HEK293 (cell line): ENCODE measurements around the gene GPSM1.

Source experiments
- CTCF ChIA-PET: fragments of 350-600 bp; formaldehyde crosslinking; extraction: SDS; loops from one replicate; lab custom pipeline; 2021; ENCODE audit warnings: antibody characterized with exemption; lab: Yijun Ruan, JAX
- POLR2A ChIA-PET: fragments of 300-600 bp; formaldehyde crosslinking; extraction: SDS; loops from one replicate; lab custom pipeline; 2020; ENCODE audit warnings: antibody characterized with exemption, inconsistent platforms; lab: Yijun Ruan, JAX
- H3K27ac ChIP-seq: fragments of 200-500 bp; sonication (Bioruptor generic); 2 replicates; pipeline ENCODE4 v1.5.1; 2014; ENCODE audit warnings: low read depth, low read length, control low read depth, inconsistent platforms; ENCODE audit errors: extremely low read depth
- H3K36me3 ChIP-seq, 2 experiments: fragments of 200-500 bp in 1 of 2; sonication (Bioruptor generic) in 1 of 2; 1 replicate in 1 of 2; 2 replicates in 1 of 2; pipeline ENCODE4 v1.5.1; 2014 to 2017; ENCODE audit warnings: inconsistent platforms in 2 of 2, low read length in 2 of 2; ENCODE audit not compliant: control insufficient read depth in 2 of 2, insufficient read depth in 1 of 2
- H3K4me1 ChIP-seq: fragments of 200-500 bp; sonication (Bioruptor generic); 2 replicates; pipeline ENCODE4 v1.5.1; 2014; ENCODE audit warnings: mild to moderate bottlenecking, low read length, inconsistent platforms; ENCODE audit not compliant: control insufficient read depth, insufficient read depth
- H3K4me3 ChIP-seq: 2 replicates; pipeline ENCODE4 v1.5.1; 2011; ENCODE audit warnings: low read depth, mild to moderate bottlenecking, control low read depth, low read length, moderate library complexity
- H3K9me3 ChIP-seq: fragments of 200-500 bp; sonication (Bioruptor generic); 2 replicates; pipeline ENCODE4 v1.5.1; 2014; ENCODE audit warnings: low read depth, low read length, inconsistent platforms; ENCODE audit not compliant: control insufficient read depth, insufficient read depth
- GLIS2 ChIP-seq: fragments of 450-650 bp; formaldehyde crosslinking; IDR thresholded peaks from 2 replicates; pipeline ENCODE4 v1.5.1; 2016; ENCODE audit warnings: missing biosample characterization, missing genetic modification characterization
- KLF1 ChIP-seq: fragments of 450-650 bp; formaldehyde crosslinking; IDR thresholded peaks from 2 replicates; pipeline ENCODE4 v1.5.1; 2016; ENCODE audit warnings: missing biosample characterization, missing genetic modification characterization
- KLF7 ChIP-seq: fragments of 450-650 bp; formaldehyde crosslinking; IDR thresholded peaks from 2 replicates; pipeline ENCODE4 v1.5.1; 2016; ENCODE audit warnings: missing biosample characterization, missing genetic modification characterization, borderline replicate concordance
- KLF9 ChIP-seq: fragments of 450-650 bp; formaldehyde crosslinking; IDR thresholded peaks from 2 replicates; pipeline ENCODE4 v1.5.1; 2016; ENCODE audit warnings: missing biosample characterization, missing genetic modification characterization, low read depth
- MYNN ChIP-seq: fragments of 450-650 bp; formaldehyde crosslinking; IDR thresholded peaks from 2 replicates; pipeline ENCODE4 v1.5.1; 2016; ENCODE audit warnings: missing biosample characterization, missing genetic modification characterization, borderline replicate concordance
- SCRT1 ChIP-seq: fragments of 450-650 bp; formaldehyde crosslinking; IDR thresholded peaks from 2 replicates; pipeline ENCODE4 v1.5.1; 2016; ENCODE audit warnings: missing biosample characterization, missing genetic modification characterization, borderline replicate concordance
- SCRT2 ChIP-seq: fragments of 450-650 bp; formaldehyde crosslinking; IDR thresholded peaks from 2 replicates; pipeline ENCODE4 v1.5.1; 2016; ENCODE audit warnings: missing biosample characterization, missing genetic modification characterization
- YY2 ChIP-seq: fragments of 450-650 bp; formaldehyde crosslinking; IDR thresholded peaks from 2 replicates; pipeline ENCODE4 v1.5.1; 2016; ENCODE audit warnings: missing biosample characterization, missing genetic modification characterization
- ZNF138 ChIP-seq: fragments of 450-650 bp; formaldehyde crosslinking; IDR thresholded peaks from 2 replicates; pipeline ENCODE4 v1.5.1; 2016; ENCODE audit warnings: missing biosample characterization, missing genetic modification characterization, borderline replicate concordance
- ZNF140 ChIP-seq: fragments of 450-650 bp; formaldehyde crosslinking; IDR thresholded peaks from 2 replicates; pipeline ENCODE4 v1.5.1; 2016; ENCODE audit warnings: missing biosample characterization, missing genetic modification characterization
- ZNF184 ChIP-seq: fragments of 450-650 bp; IDR thresholded peaks from 2 replicates; pipeline ENCODE4 v1.5.1; 2018; ENCODE audit warnings: missing biosample characterization, mild to moderate bottlenecking, missing genetic modification characterization
- ZNF2 ChIP-seq: fragments of 450-650 bp; formaldehyde crosslinking; IDR thresholded peaks from 2 replicates; pipeline ENCODE4 v1.5.1; 2016; ENCODE audit warnings: missing biosample characterization, missing genetic modification characterization
- ZNF221 ChIP-seq: fragments of 450-650 bp; formaldehyde crosslinking; IDR thresholded peaks from 2 replicates; pipeline ENCODE4 v1.5.1; 2017; ENCODE audit warnings: missing biosample characterization, missing genetic modification characterization, borderline replicate concordance
- ZNF274 ChIP-seq, 2 experiments: fragments of 200-500 bp in 1 of 2; fragments of 450-650 bp in 1 of 2; sonication (Bioruptor generic) in 1 of 2; formaldehyde crosslinking in 1 of 2; IDR thresholded peaks; 2 replicates each; pipeline versions ENCODE4 v1.5.1 to v1.6.1; 2014 to 2016; ENCODE audit warnings: borderline replicate concordance in 1 of 2, inconsistent platforms in 1 of 2, low read length in 1 of 2, missing biosample characterization in 1 of 2, missing genetic modification characterization in 1 of 2
- ZNF335 ChIP-seq: fragments of 450-650 bp; formaldehyde crosslinking; conservative IDR thresholded peaks from 2 replicates; pipeline ENCODE4 v1.5.1; 2016; ENCODE audit warnings: missing biosample characterization, missing genetic modification characterization
- ZNF350 ChIP-seq: fragments of 450-650 bp; formaldehyde crosslinking; IDR thresholded peaks from 2 replicates; pipeline ENCODE4 v1.5.0; 2017; ENCODE audit warnings: missing biosample characterization, mild to moderate bottlenecking, missing genetic modification characterization
- ZNF366 ChIP-seq: fragments of 450-650 bp; formaldehyde crosslinking; conservative IDR thresholded peaks from 2 replicates; pipeline ENCODE4 v1.5.1; 2016; ENCODE audit warnings: missing biosample characterization, missing genetic modification characterization
- ZNF426 ChIP-seq: fragments of 450-650 bp; formaldehyde crosslinking; IDR thresholded peaks from 2 replicates; pipeline ENCODE4 v1.5.1; 2017; ENCODE audit warnings: missing biosample characterization, missing genetic modification characterization, mild to moderate bottlenecking, inconsistent platforms, moderate library complexity
- ZNF473 ChIP-seq: fragments of 450-650 bp; formaldehyde crosslinking; IDR thresholded peaks from 2 replicates; pipeline ENCODE4 v1.5.1; 2017; ENCODE audit warnings: missing biosample characterization, missing genetic modification characterization
- ZNF529 ChIP-seq: fragments of 450-650 bp; formaldehyde crosslinking; IDR thresholded peaks from 2 replicates; pipeline ENCODE4 v1.5.1; 2017; ENCODE audit warnings: missing genetic modification characterization, missing biosample characterization; ENCODE audit not compliant: insufficient replicate concordance
- ZNF701 ChIP-seq: fragments of 450-650 bp; formaldehyde crosslinking; IDR thresholded peaks from 2 replicates; pipeline ENCODE4 v1.5.1; 2016; ENCODE audit warnings: missing biosample characterization, missing genetic modification characterization
- TF ChIP-seq, protein P1 (sequence below): fragments of 450-650 bp; formaldehyde crosslinking; IDR thresholded peaks from 2 replicates; pipeline ENCODE4 v1.5.1; 2016; ENCODE audit warnings: missing biosample characterization, missing genetic modification characterization, borderline replicate concordance
- TF ChIP-seq, protein P2 (sequence below): fragments of 450-650 bp; formaldehyde crosslinking; IDR thresholded peaks from 2 replicates; pipeline ENCODE4 v1.5.1; 2017; ENCODE audit warnings: missing biosample characterization, missing genetic modification characterization

Gene GPSM1

DNA sequence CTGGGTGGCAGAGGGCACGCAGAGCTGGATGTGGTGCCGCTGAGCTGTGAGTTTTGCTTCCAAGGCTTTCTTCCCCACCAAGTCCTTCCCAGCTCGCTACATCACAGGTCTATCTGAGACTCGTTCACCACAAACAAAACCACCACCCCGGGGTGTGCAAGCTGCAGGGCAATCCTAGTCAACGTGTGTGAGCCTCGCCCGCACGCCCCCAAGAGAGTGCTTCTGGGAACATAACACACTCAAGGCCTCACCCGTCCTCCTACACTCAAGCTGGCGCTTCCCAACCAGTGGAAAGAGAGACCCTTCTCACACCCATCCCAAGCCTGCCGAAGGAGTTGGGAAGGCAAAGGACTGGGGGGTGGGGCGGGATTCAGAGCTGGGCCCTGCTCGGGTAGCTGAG lies 62.1 kb downstream of the GPSM1 start:
- H3K9me3 ChIP-seq: no peaks in the 10 kb centered on the region
- CTCF ChIA-PET: interaction anchor here (1.2 to 5.1 kb wide), 3 partner anchors 12 to 50 kb away, joined by 4 to 23 read pairs (median 8); partner anchors contain the start of gene DNLZ
- no peaks in the 10 kb centered on the region for H3K4me1 ChIP-seq
- POLR2A ChIA-PET: interaction anchor here (0.6 to 2.0 kb wide), 5 partner anchors 8 to 266 kb away, joined by 3 to 8 read pairs (median 4); no protein-coding TSS in a partner anchor
- no peak overlapping the region for H3K27ac ChIP-seq
- peaks cover 16 to 92% of the 10 kb centered on the region in 2 experiments for H3K36me3 ChIP-seq
- no peak overlapping the region for H3K4me3 ChIP-seq
- TF ChIP-seq ZNF529 (tag by site-specific recombination) (no peak), KLF1 (tag by site-specific recombination) (peak; percentile 86), ZNF335 (tag by site-specific recombination) (no peak), KLF9 (tag by site-specific recombination) (no peak), GLIS2 (tag by site-specific recombination) (no peak), ZNF701 (tag by site-specific recombination) (no peak)
- TF ChIP-seq, protein P1, sequence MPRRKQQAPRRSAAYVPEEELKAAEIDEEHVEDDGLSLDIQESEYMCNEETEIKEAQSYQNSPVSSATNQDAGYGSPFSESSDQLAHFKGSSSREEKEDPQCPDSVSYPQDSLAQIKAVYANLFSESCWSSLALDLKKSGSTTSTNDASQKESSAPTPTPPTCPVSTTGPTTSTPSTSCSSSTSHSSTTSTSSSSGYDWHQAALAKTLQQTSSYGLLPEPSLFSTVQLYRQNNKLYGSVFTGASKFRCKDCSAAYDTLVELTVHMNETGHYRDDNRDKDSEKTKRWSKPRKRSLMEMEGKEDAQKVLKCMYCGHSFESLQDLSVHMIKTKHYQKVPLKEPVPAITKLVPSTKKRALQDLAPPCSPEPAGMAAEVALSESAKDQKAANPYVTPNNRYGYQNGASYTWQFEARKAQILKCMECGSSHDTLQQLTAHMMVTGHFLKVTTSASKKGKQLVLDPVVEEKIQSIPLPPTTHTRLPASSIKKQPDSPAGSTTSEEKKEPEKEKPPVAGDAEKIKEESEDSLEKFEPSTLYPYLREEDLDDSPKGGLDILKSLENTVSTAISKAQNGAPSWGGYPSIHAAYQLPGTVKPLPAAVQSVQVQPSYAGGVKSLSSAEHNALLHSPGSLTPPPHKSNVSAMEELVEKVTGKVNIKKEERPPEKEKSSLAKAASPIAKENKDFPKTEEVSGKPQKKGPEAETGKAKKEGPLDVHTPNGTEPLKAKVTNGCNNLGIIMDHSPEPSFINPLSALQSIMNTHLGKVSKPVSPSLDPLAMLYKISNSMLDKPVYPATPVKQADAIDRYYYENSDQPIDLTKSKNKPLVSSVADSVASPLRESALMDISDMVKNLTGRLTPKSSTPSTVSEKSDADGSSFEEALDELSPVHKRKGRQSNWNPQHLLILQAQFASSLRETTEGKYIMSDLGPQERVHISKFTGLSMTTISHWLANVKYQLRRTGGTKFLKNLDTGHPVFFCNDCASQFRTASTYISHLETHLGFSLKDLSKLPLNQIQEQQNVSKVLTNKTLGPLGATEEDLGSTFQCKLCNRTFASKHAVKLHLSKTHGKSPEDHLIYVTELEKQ (tag by site-specific recombination): no peak
- TF ChIP-seq, protein P2, sequence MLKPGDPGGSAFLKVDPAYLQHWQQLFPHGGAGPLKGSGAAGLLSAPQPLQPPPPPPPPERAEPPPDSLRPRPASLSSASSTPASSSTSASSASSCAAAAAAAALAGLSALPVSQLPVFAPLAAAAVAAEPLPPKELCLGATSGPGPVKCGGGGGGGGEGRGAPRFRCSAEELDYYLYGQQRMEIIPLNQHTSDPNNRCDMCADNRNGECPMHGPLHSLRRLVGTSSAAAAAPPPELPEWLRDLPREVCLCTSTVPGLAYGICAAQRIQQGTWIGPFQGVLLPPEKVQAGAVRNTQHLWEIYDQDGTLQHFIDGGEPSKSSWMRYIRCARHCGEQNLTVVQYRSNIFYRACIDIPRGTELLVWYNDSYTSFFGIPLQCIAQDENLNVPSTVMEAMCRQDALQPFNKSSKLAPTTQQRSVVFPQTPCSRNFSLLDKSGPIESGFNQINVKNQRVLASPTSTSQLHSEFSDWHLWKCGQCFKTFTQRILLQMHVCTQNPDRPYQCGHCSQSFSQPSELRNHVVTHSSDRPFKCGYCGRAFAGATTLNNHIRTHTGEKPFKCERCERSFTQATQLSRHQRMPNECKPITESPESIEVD (tag by site-specific recombination): no peak

DNA sequence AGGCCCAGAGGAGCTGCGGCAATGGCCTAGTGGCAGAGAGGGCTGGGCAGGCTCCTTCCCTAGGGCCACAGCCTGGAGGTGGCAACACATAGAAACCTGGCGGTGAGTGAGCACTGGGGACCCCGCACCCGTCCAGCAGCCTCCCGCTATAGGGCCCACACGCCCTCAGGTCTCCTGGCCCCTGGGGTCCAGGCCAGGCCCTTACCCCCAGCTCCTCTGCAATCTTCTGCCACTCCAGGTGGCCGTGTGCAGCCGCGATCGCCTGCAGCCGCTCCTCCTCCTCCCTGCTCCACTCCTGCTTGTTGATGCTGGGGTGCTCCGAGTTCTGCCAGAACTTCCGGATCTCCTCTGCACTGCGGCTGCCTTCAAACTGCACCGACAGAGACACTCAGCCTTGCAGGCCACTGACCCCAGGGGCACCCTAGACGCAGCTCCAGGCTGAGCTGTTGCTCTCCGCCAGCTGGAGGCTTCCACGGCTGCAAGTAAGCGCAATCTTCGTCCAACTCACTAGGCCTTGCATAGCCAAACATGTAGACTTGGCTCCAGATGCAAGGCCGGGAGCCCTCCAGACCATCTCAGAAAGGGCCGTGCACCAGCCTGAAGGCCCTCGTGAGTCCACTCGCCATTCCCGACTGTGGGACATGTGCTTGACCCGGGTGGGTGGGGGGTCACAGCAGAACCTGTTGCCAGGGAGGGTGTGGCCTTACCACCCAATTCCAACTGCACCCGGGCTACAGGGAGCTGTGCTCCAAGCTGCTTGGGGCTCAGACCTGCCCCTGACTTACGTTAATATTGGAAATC lies 64.6 kb downstream of the GPSM1 start:
- TF ChIP-seq ZNF184 (tag by site-specific recombination): no peak
- TF ChIP-seq SCRT2 (tag by site-specific recombination): peak; percentile 46; the same call in 1 of the 2 replicates
- POLR2A ChIA-PET: interaction anchor here (1.2 to 1.3 kb wide), 3 partner anchors 14 to 62 kb away, joined by 3 to 5 read pairs (median 4); partner anchors contain the start of gene DNLZ
- Histone ChIP-seq H3K36me3 (peaks cover 11 to 94% of the 10 kb centered on the region in 2 experiments), H3K4me1 (no peaks in the 10 kb centered on the region), H3K9me3 (no peaks in the 10 kb centered on the region), H3K27ac (no peak overlapping the region), H3K4me3 (no peak overlapping the region)
- CTCF ChIA-PET: interaction anchor here (1.1 to 5.1 kb wide), 5 partner anchors 10 to 280 kb away, joined by 4 to 23 read pairs (median 5); partner anchors contain the start of gene DNLZ

DNA sequence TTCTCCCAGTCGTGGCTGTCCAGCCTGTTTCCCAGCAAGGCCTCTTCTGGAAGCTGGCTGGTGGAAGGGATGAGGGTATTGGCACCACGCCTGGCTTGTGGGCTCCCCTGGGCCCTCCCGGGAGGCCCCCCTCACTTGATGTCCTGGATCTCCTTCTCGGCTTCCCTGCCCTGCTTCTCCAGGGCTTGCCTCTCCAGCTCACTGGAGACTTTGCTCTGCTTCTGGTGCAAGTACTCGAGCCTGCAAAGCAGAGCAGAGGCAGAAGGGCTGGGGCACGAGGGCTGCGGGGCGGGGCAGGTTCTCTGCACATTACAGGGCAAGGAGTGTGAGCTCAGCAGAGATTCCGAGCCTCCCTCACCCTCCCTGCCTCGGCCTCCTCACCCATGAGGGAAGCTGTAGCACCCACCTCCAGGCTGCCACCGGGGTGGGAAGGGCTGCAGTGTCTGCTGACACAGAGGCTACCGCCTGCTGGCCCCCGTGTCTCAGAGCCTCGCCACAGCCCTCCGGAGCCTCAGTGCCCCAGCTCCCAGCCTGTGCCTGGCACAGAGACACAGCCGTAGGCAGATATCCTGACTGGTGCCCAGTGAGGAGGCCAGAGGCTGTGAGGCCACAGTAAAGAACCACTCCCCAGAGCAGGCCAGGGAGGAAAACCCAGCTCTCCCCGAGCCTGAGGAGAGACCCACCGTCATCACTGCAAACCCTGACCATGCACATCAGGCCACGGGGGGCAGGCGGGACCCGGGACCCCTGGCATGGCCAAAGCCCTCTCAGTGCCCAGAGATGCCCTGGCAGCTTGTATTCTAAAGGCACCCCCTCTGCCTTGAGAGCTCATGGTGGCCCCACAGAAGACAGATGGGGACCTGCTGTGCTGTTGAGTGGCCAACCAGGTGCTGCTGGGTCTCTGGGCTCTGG lies 65.5 kb downstream of the GPSM1 start:
- Histone ChIP-seq H3K4me1 (no peaks in the 10 kb centered on the region), H3K4me3 (no peak overlapping the region), H3K27ac (no peak overlapping the region), H3K36me3 (peaks cover 14 to 92% of the 10 kb centered on the region in 2 experiments), H3K9me3 (no peaks in the 10 kb centered on the region)
- CTCF ChIA-PET: interaction anchor here (1.1 to 5.1 kb wide), 3 partner anchors 9 to 279 kb away, joined by 4 to 23 read pairs (median 5); no protein-coding TSS in a partner anchor
- POLR2A ChIA-PET: interaction anchor here (1.1 to 1.3 kb wide), 4 partner anchors 15 to 39 kb away, joined by 3 to 5 read pairs (median 3); partner anchors contain the start of gene DNLZ
- TF ChIP-seq KLF7 (tag by site-specific recombination): no peak
- no peak for TF ChIP-seq ZNF221
- TF ChIP-seq MYNN: no peak
- TF ChIP-seq ZNF2: no peak
- TF ChIP-seq ZNF350: no peak
- no peak for TF ChIP-seq ZNF366 (tag by site-specific recombination)
- TF ChIP-seq YY2 (tag by site-specific recombination): no peak
- TF ChIP-seq SCRT1 (tag by site-specific recombination): no peak
- TF ChIP-seq ZNF426 (tag by site-specific recombination): no peak
- no peak for TF ChIP-seq ZNF138 (tag by site-specific recombination)
- no peak for TF ChIP-seq ZNF473 (tag by site-specific recombination)
- TF ChIP-seq ZNF140 (tag by site-specific recombination): no peak
- no peak for TF ChIP-seq ZNF274 (IDR thresholded peaks at IDR 0.05; ENCODE audit: low read length)
- no peak for TF ChIP-seq ZNF274 (tag by site-specific recombination; IDR thresholded peaks at IDR 0.05; ENCODE audit: borderline replicate concordance)
